Neural cell (in vitro differentiated cells): ENCODE data around the gene GPR173.

ENCODE experiments used
- CTCF ChIP-seq: fragments of 450-650 bp; IDR thresholded peaks from 2 replicates; pipeline ENCODE4 v1.5.1; 2014; ENCODE audit warnings: antibody characterized with exemption, mild to moderate bottlenecking, moderate library complexity; ENCODE audit not compliant: poor library complexity, severe bottlenecking
- EP300 ChIP-seq: fragments of 450-650 bp; conservative IDR thresholded peaks from 2 replicates; pipeline ENCODE4 v1.6.1; 2014; ENCODE audit warnings: antibody characterized with exemption, mild to moderate bottlenecking, moderate library complexity; ENCODE audit not compliant: poor library complexity, severe bottlenecking
- EZH2 ChIP-seq: fragments of 200-600, 300-800 bp; shearing (Covaris generic), sonication (generic); IDR thresholded peaks from 2 replicates; pipeline ENCODE4 v1.6.1; 2014; ENCODE audit warnings: antibody characterized with exemption, low read length, borderline replicate concordance, mild to moderate bottlenecking; ENCODE audit not compliant: insufficient read depth, poor library complexity, severe bottlenecking
- POLR2AphosphoS5 ChIP-seq: IDR thresholded peaks from 2 replicates; pipeline ENCODE4 v1.6.1; 2012
- RAD21 ChIP-seq: fragments of 450-650 bp; conservative IDR thresholded peaks from 2 replicates; pipeline ENCODE4 v1.6.1; 2014; ENCODE audit warnings: antibody characterized with exemption, mild to moderate bottlenecking, moderate library complexity
- REST ChIP-seq: IDR thresholded peaks from 2 replicates; pipeline ENCODE4 v1.6.1; 2012; ENCODE audit warnings: borderline replicate concordance
- SMC3 ChIP-seq: fragments of 450-650 bp; conservative IDR thresholded peaks from 2 replicates; pipeline ENCODE4 v1.6.1; 2014; ENCODE audit warnings: antibody characterized with exemption, mild to moderate bottlenecking, moderate library complexity; ENCODE audit not compliant: poor library complexity
- TAF1 ChIP-seq: IDR thresholded peaks from 2 replicates; pipeline ENCODE4 v1.6.1; 2012; ENCODE audit warnings: low read depth

- TF ChIP-seq SMC3 (no peak), REST (no peak), CTCF (no peak), POLR2AphosphoS5 (no peak), EP300 (no peak), EZH2 (no peak), RAD21 (no peak), TAF1 (no peak)
These were observed 19.9 kb upstream of the GPR173 start for GRCh38 chrX:53028678-53029077.
